HepG2 (cell line): ENCODE measurements around the gene BCLAF1. TPM values are rescaled to one million over a fixed set of nuclear protein-coding genes. Genes with fewer than 3 reads are reported as not detected.

Experiments
- ATF2 ChIP-seq: sonication (generic); formaldehyde crosslinking; IDR thresholded peaks from 2 replicates; pipeline ENCODE4 v1.4.0; 2020; ENCODE audit warnings: missing genetic modification reagents
- ELF3 ChIP-seq: IDR thresholded peaks from 2 replicates; pipeline ENCODE4 v1.6.1; 2016; ENCODE audit warnings: missing genetic modification reagents, missing compliant biosample characterization
- GMEB2 ChIP-seq: IDR thresholded peaks from 2 replicates; pipeline ENCODE4 v1.6.1; 2016; ENCODE audit warnings: missing biosample characterization, missing genetic modification reagents, low read depth
- KDM5B ChIP-seq: sonication (generic); formaldehyde crosslinking; IDR thresholded peaks from 2 replicates; pipeline ENCODE4 v1.4.0; 2020; ENCODE audit warnings: missing genetic modification reagents, mild to moderate bottlenecking, borderline replicate concordance
- MAFG ChIP-seq: sonication (generic); formaldehyde crosslinking; IDR thresholded peaks from 2 replicates; pipeline ENCODE4 v1.5.1; 2020; ENCODE audit warnings: mild to moderate bottlenecking, missing genetic modification reagents
- MYNN ChIP-seq: sonication (generic); formaldehyde crosslinking; IDR thresholded peaks from 2 replicates; pipeline ENCODE4 v1.4.0; 2020; ENCODE audit warnings: mild to moderate bottlenecking, low read depth, missing genetic modification reagents
- NCOA2 ChIP-seq: sonication (generic); formaldehyde crosslinking; IDR thresholded peaks from 2 replicates; pipeline ENCODE4 v1.8.0; 2022; ENCODE audit warnings: inconsistent platforms
- NFE2L2 ChIP-seq: fragments of 150-350 bp; IDR thresholded peaks from 2 replicates; pipeline ENCODE4 v1.6.1; 2014; ENCODE audit warnings: low read length
- SMC3 ChIP-seq: IDR thresholded peaks from 2 replicates; pipeline ENCODE4 v1.6.1; 2011; ENCODE audit warnings: low read length, improper control_type of control experiment
- U2AF1 ChIP-seq: fragments of 200-400 bp; formaldehyde crosslinking; optimal IDR thresholded peaks from 2 replicates; pipeline ENCODE3; 2017; ENCODE audit warnings: mild to moderate bottlenecking, low read depth, low read length
- ZNF138 ChIP-seq: sonication (generic); formaldehyde crosslinking; IDR thresholded peaks from 2 replicates; pipeline ENCODE4 v1.5.0; 2020; ENCODE audit warnings: mild to moderate bottlenecking, low read depth, missing genetic modification reagents
- ZNF282 ChIP-seq: fragments of 450-650 bp; IDR thresholded peaks from 2 replicates; pipeline ENCODE4 v1.6.1; 2018; ENCODE audit not compliant: partially characterized antibody
- ZNF326 ChIP-seq: sonication (generic); formaldehyde crosslinking; IDR thresholded peaks from 2 replicates; pipeline ENCODE4 v1.4.0; 2020; ENCODE audit warnings: missing genetic modification reagents, borderline replicate concordance
- ZNF597 ChIP-seq: sonication (generic); formaldehyde crosslinking; IDR thresholded peaks from 2 replicates; pipeline ENCODE4 v1.5.0; 2020; ENCODE audit warnings: missing genetic modification reagents
- ZNF775 ChIP-seq: sonication (generic); formaldehyde crosslinking; IDR thresholded peaks from 2 replicates; pipeline ENCODE4 v1.4.0; 2020; ENCODE audit warnings: missing genetic modification reagents, mild to moderate bottlenecking, moderate library complexity, borderline replicate concordance
- polyA plus RNA-seq, 8 experiments: library from polyadenylated mRNA; depleted of rRNA in 3 of 8; stranded (reverse) in 7 of 8; unstranded in 1 of 8; fragments of >200 nt; fragmentation: Illumina TruSeq in 4 of 8; extraction: Trizol in 4 of 8; gene quantifications; 2 replicates each; pipeline versions ENCODE4 v1.2.1 to v1.2.3, GENCODE V29; 2011 to 2016; ENCODE audit warnings: low read depth in 4 of 8, missing spikeins in 1 of 8, mixed read lengths in 1 of 8; ENCODE audit not compliant: insufficient read depth in 1 of 8
- total RNA-seq, 5 experiments: library from RNA; depleted of rRNA; stranded (reverse); fragments of >200 nt; fragmentation: Illumina TruSeq; extraction: Trizol; gene quantifications; 2 replicates each; pipeline ENCODE4 v1.2.3, GENCODE V29; 2016; ENCODE audit warnings: low read depth in 1 of 5
- TF ChIP-seq, protein P1 (sequence below): sonication (generic); formaldehyde crosslinking; conservative IDR thresholded peaks from 2 replicates; pipeline ENCODE4 v1.4.0; 2020; ENCODE audit warnings: missing genetic modification reagents
- TF ChIP-seq, protein P2 (sequence below): sonication (generic); formaldehyde crosslinking; IDR thresholded peaks from 2 replicates; pipeline ENCODE4 v1.4.0; 2020; ENCODE audit warnings: mild to moderate bottlenecking, missing genetic modification reagents

Gene BCLAF1
- total and polyA plus RNA-seq, 2 of the 13 experiments (the other 11 are each of a cell fraction or from before 2014, with no cell fraction given): 55.3 to 292 TPM

DNA sequence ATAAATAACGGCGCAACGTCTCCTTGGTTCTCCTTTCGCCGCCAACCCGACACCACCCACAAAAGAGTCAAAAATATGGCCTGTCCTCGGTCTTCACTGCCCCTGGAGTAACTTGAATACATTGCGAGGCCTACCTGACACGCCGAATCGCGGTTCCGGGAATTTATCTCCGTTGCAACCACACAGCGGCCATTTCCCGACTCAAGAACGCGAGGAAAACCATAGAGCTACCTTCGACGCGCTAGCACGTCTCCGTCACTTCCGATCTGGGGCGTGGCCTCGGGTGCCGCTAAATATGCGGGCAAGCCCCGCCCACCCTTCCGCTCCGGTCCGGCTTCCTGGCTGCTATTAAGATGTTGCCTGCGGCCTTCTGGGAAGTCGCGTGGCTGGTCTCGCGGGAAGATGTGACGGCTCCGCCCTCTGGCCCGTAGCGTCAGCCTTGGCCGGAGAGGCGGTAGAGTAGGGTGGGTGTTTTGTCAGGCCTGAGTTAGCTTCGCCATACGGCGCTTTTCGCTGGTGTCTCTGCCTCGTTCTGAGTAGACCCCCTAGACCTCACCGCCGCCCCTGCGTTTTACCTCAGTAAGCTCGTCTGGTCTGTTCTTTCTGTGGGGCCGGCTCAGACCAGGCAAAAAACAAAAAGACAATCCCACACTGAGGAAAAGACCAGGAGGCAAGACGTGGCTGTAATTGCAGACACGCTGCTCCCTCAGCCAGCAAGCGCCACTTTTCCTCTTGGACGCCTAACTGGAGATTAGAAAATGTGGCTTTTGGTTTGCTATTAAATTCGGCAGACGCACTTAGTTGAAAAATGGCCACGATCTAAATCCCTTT lies at the start of gene BCLAF1 (continued):
- TF ChIP-seq, protein P1, sequence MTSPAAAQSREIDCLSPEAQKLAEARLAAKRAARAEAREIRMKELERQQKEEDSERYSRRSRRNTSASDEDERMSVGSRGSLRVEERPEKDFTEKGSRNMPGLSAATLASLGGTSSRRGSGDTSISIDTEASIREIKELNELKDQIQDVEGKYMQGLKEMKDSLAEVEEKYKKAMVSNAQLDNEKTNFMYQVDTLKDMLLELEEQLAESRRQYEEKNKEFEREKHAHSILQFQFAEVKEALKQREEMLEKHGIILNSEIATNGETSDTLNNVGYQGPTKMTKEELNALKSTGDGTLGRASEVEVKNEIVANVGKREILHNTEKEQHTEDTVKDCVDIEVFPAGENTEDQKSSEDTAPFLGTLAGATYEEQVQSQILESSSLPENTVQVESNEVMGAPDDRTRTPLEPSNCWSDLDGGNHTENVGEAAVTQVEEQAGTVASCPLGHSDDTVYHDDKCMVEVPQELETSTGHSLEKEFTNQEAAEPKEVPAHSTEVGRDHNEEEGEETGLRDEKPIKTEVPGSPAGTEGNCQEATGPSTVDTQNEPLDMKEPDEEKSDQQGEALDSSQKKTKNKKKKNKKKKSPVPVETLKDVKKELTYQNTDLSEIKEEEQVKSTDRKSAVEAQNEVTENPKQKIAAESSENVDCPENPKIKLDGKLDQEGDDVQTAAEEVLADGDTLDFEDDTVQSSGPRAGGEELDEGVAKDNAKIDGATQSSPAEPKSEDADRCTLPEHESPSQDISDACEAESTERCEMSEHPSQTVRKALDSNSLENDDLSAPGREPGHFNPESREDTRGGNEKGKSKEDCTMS (CRISPR knock-in tag): no peak
- TF ChIP-seq KDM5B (CRISPR knock-in tag) (peak; percentile 76; the same call in 1 of the 2 replicates), ZNF775 (CRISPR knock-in tag) (no peak), NFE2L2 (0 out of 2 replicates have a peak, but pooled peaks have one; percentile 12), SMC3 (no peak), MAFG (no peak), ZNF138 (CRISPR knock-in tag) (no peak; the same call in 1 of the 2 replicates), U2AF1 (no peak), GMEB2 (peak; percentile 60; the same call in 1 of the 2 replicates), ZNF597 (no peak), MYNN (CRISPR knock-in tag) (no peak), ZNF282 (no peak), ELF3 (CRISPR knock-in tag) (peak; percentile 69), ZNF326 (CRISPR knock-in tag) (no peak), ATF2 (CRISPR knock-in tag) (peak; percentile 94), NCOA2 (no peak)
- TF ChIP-seq, protein P2, sequence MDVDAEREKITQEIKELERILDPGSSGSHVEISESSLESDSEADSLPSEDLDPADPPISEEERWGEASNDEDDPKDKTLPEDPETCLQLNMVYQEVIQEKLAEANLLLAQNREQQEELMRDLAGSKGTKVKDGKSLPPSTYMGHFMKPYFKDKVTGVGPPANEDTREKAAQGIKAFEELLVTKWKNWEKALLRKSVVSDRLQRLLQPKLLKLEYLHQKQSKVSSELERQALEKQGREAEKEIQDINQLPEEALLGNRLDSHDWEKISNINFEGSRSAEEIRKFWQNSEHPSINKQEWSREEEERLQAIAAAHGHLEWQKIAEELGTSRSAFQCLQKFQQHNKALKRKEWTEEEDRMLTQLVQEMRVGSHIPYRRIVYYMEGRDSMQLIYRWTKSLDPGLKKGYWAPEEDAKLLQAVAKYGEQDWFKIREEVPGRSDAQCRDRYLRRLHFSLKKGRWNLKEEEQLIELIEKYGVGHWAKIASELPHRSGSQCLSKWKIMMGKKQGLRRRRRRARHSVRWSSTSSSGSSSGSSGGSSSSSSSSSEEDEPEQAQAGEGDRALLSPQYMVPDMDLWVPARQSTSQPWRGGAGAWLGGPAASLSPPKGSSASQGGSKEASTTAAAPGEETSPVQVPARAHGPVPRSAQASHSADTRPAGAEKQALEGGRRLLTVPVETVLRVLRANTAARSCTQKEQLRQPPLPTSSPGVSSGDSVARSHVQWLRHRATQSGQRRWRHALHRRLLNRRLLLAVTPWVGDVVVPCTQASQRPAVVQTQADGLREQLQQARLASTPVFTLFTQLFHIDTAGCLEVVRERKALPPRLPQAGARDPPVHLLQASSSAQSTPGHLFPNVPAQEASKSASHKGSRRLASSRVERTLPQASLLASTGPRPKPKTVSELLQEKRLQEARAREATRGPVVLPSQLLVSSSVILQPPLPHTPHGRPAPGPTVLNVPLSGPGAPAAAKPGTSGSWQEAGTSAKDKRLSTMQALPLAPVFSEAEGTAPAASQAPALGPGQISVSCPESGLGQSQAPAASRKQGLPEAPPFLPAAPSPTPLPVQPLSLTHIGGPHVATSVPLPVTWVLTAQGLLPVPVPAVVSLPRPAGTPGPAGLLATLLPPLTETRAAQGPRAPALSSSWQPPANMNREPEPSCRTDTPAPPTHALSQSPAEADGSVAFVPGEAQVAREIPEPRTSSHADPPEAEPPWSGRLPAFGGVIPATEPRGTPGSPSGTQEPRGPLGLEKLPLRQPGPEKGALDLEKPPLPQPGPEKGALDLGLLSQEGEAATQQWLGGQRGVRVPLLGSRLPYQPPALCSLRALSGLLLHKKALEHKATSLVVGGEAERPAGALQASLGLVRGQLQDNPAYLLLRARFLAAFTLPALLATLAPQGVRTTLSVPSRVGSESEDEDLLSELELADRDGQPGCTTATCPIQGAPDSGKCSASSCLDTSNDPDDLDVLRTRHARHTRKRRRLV (CRISPR knock-in tag): peak; percentile 72; the same call in 1 of the 2 replicates
